H9 (cell line): ENCODE data around the gene TBC1D20. TPM values are rescaled to one million over a fixed set of nuclear protein-coding genes. Genes with fewer than 3 reads are reported as not detected.

Experiments
- DNase-seq: peaks from one replicate; pipeline ENCODE4 v3.0.0-alpha.2; 2017
- H2AFZ ChIP-seq: one replicate; pipeline ENCODE4 v1.6.1; 2013; ENCODE audit warnings: mild to moderate bottlenecking, low read length, control low read depth, moderate library complexity
- H2AK5ac ChIP-seq: 2 replicates; pipeline ENCODE4 v1.6.1; 2013; ENCODE audit warnings: low read length, control low read depth, mixed read lengths; ENCODE audit not compliant: insufficient read length
- H2BK120ac ChIP-seq: one replicate; pipeline ENCODE4 v1.6.1; 2013; ENCODE audit warnings: low read depth, mild to moderate bottlenecking, low read length, control low read depth, inconsistent platforms; ENCODE audit not compliant: poor library complexity, severe bottlenecking
- H2BK12ac ChIP-seq: 2 replicates; pipeline ENCODE4 v1.6.1; 2013; ENCODE audit warnings: low read length, control low read depth, mixed read lengths, low read depth; ENCODE audit not compliant: insufficient read length
- H2BK15ac ChIP-seq: 2 replicates; pipeline ENCODE4 v1.6.1; 2013; ENCODE audit warnings: low read depth, low read length, control low read depth
- H2BK20ac ChIP-seq: one replicate; pipeline ENCODE4 v1.6.1; 2013; ENCODE audit warnings: low read depth, mild to moderate bottlenecking, low read length, control low read depth, inconsistent platforms; ENCODE audit not compliant: poor library complexity, severe bottlenecking
- H2BK5ac ChIP-seq: 2 replicates; pipeline ENCODE4 v1.6.1; 2013; ENCODE audit warnings: low read length, control low read depth, mixed read lengths; ENCODE audit not compliant: insufficient read length
- H3K14ac ChIP-seq: 2 replicates; pipeline ENCODE4 v1.6.1; 2013; ENCODE audit warnings: low read length, control low read depth; ENCODE audit not compliant: insufficient read depth
- H3K18ac ChIP-seq: 2 replicates; pipeline ENCODE4 v1.6.1; 2013; ENCODE audit warnings: low read depth, mild to moderate bottlenecking, mixed read lengths, low read length, control low read depth; ENCODE audit not compliant: insufficient read length
- H3K23ac ChIP-seq: 2 replicates; pipeline ENCODE4 v1.6.1; 2013; ENCODE audit warnings: low read length, control low read depth, mixed read lengths, low read depth; ENCODE audit not compliant: insufficient read length
- H3K23me2 ChIP-seq: 2 replicates; pipeline ENCODE4 v1.6.1; 2013; ENCODE audit warnings: low read depth, mild to moderate bottlenecking, mixed read lengths, low read length, control low read depth; ENCODE audit not compliant: insufficient read length, poor library complexity, severe bottlenecking
- H3K27ac ChIP-seq: 2 replicates; pipeline ENCODE4 v1.5.1; 2013; ENCODE audit warnings: low read length, control low read depth, mixed read lengths, low read depth; ENCODE audit not compliant: insufficient read length
- H3K27me3 ChIP-seq: 2 replicates; pipeline ENCODE4 v1.6.1; 2013; ENCODE audit warnings: low read length, control low read depth, inconsistent platforms; ENCODE audit not compliant: insufficient read depth
- H3K4ac ChIP-seq: 2 replicates; pipeline ENCODE4 v1.6.1; 2013; ENCODE audit warnings: low read depth, mild to moderate bottlenecking, control low read depth, inconsistent platforms, low read length, moderate library complexity
- H3K4me1 ChIP-seq: 2 replicates; pipeline ENCODE4 v1.6.1; 2013; ENCODE audit warnings: low read length, control low read depth, inconsistent platforms; ENCODE audit not compliant: insufficient read depth
- H3K4me2 ChIP-seq: 2 replicates; pipeline ENCODE4 v1.6.1; 2013; ENCODE audit warnings: low read length, control low read depth, mixed read lengths; ENCODE audit not compliant: insufficient read length, insufficient read depth
- H3K56ac ChIP-seq: 2 replicates; pipeline ENCODE4 v1.6.1; 2013; ENCODE audit warnings: low read depth, mild to moderate bottlenecking, mixed read lengths, low read length, control low read depth; ENCODE audit not compliant: insufficient read length
- H3K79me1 ChIP-seq: 2 replicates; pipeline ENCODE4 v1.6.1; 2013; ENCODE audit warnings: low read depth, mild to moderate bottlenecking, moderate library complexity, low read length, control low read depth, inconsistent platforms; ENCODE audit not compliant: insufficient read depth, poor library complexity, severe bottlenecking
- H3K79me2 ChIP-seq: 2 replicates; pipeline ENCODE4 v1.6.1; 2013; ENCODE audit warnings: low read length, control low read depth, inconsistent platforms; ENCODE audit not compliant: insufficient read depth
- H3K9ac ChIP-seq: 2 replicates; pipeline ENCODE4 v1.6.1; 2013; ENCODE audit warnings: low read length, control low read depth, mixed read lengths; ENCODE audit not compliant: insufficient read length; ENCODE audit errors: extremely low read depth
- H3K9me3 ChIP-seq: one replicate; pipeline ENCODE4 v1.6.1; 2013; ENCODE audit warnings: low read depth, low read length, inconsistent platforms; ENCODE audit not compliant: control insufficient read depth
- H3T11ph ChIP-seq: one replicate; pipeline ENCODE4 v1.6.1; 2013; ENCODE audit warnings: mild to moderate bottlenecking, low read length, control low read depth, inconsistent platforms
- H4K20me1 ChIP-seq: one replicate; pipeline ENCODE4 v1.6.1; 2013; ENCODE audit not compliant: control insufficient read depth, insufficient read length, insufficient read depth
- H4K5ac ChIP-seq: 2 replicates; pipeline ENCODE4 v1.6.1; 2013; ENCODE audit warnings: low read depth, mild to moderate bottlenecking, mixed read lengths, low read length, control low read depth; ENCODE audit not compliant: insufficient read length
- H4K8ac ChIP-seq: replicated peaks from 2 replicates; pipeline ENCODE4 v1.6.1; 2013; ENCODE audit warnings: low read length, control low read depth, mixed read lengths, low read depth; ENCODE audit not compliant: insufficient read length
- H4K91ac ChIP-seq: 2 replicates; pipeline ENCODE4 v1.6.1; 2013; ENCODE audit warnings: low read depth, mild to moderate bottlenecking, moderate library complexity, mixed read lengths, low read length, control low read depth; ENCODE audit not compliant: insufficient read length
- H3K27ac Mint-ChIP-seq, 3 experiments: 2 replicates in 2 of 3; 3 replicates in 1 of 3; pipeline ENCODE4 v1.8.0; 2020 to 2021; ENCODE audit warnings: mixed read lengths in 3 of 3, mild to moderate bottlenecking in 1 of 3, moderate library complexity in 1 of 3
- H3K27me3 Mint-ChIP-seq: 2 replicates; pipeline ENCODE4 v1.8.0; 2021; ENCODE audit warnings: low read depth, mild to moderate bottlenecking, moderate library complexity, mixed read lengths
- H3K36me3 Mint-ChIP-seq, 3 experiments: 2 replicates in 2 of 3; 3 replicates in 1 of 3; pipeline ENCODE4 v1.8.0; 2020 to 2021; ENCODE audit warnings: low read depth in 3 of 3, mixed read lengths in 3 of 3; ENCODE audit not compliant: insufficient read depth in 1 of 3
- H3K4me1 Mint-ChIP-seq, 2 experiments: 2 replicates each; pipeline ENCODE4 v1.8.0; 2020; ENCODE audit warnings: mixed read lengths in 2 of 2
- H3K4me3 Mint-ChIP-seq, 2 experiments: 2 replicates in 1 of 2; 3 replicates in 1 of 2; pipeline ENCODE4 v1.8.0; 2020 to 2021; ENCODE audit warnings: mild to moderate bottlenecking in 2 of 2, mixed read lengths in 2 of 2, moderate library complexity in 1 of 2
- H3K9me3 Mint-ChIP-seq, 2 experiments: 2 replicates in 1 of 2; 3 replicates in 1 of 2; pipeline ENCODE4 v1.8.0; 2020; ENCODE audit warnings: mild to moderate bottlenecking in 2 of 2, mixed read lengths in 2 of 2, moderate library complexity in 1 of 2
- CTCF ChIP-seq: fragments of 200-600 bp; sonication (generic); conservative IDR thresholded peaks from 3 replicates; pipeline ENCODE4 v1.8.0; 2021; ENCODE audit warnings: antibody characterized with exemption, mild to moderate bottlenecking
- WGBS: extraction: QIAGEN DNeasy Blood & Tissue Kit; methylation state at CpG from one replicate; pipeline ENCODE4 v1.1.7; 2013; ENCODE audit warnings: missing lambda C conversion rate, low lambda C conversion rate, mixed read lengths; ENCODE audit not compliant: insufficient read length; ENCODE audit errors: extremely low coverage; 5-methylcytosine and 5-hydroxymethylcytosine counted together
- total RNA-seq: library from RNA; stranded (reverse); gene quantifications from 2 replicates; pipeline ENCODE4 v1.2.1, GENCODE V29; 2021

Gene TBC1D20
- total RNA-seq, 1 experiment from 2014 or later, result 17.9 TPM

- H2BK20ac ChIP-seq, result no peak overlapping the region
- no peak overlapping the region for H4K91ac ChIP-seq
- H2BK120ac ChIP-seq, result no peak overlapping the region
- Mint-ChIP-seq H3K4me1 (no peaks in the 10 kb centered on the region), H3K27me3 (peaks cover 2% of the 10 kb centered on the region; the same call in 1 of the 2 replicates), H3K27ac (no peak overlapping the region), H3K36me3 (peaks cover 39 to 63% (median 55%) of the 10 kb centered on the region in 3 experiments), H3K9me3 (peaks cover 0 to 7% of the 10 kb centered on the region in 2 experiments; a peak in 3 of 5 replicates), H3K4me3 (no peak overlapping the region)
- no peaks in the 10 kb centered on the region for H3K4me1 ChIP-seq
- H3K56ac ChIP-seq, result no peak overlapping the region
- no peak overlapping the region for H3K27ac ChIP-seq
- H2BK5ac ChIP-seq, result no peak overlapping the region
- no peaks in the 10 kb centered on the region for H3K79me2 ChIP-seq
- no peak overlapping the region for H3T11ph ChIP-seq
- H2BK12ac ChIP-seq, result no peak overlapping the region
- no CpG with 5 or more reads among the region's 49 CpGs for WGBS
- H2AFZ ChIP-seq, result no peak overlapping the region
- no peak overlapping the region for H4K8ac ChIP-seq
- no peaks in the 10 kb centered on the region for H3K9me3 ChIP-seq
- no peaks in the 10 kb centered on the region for H4K20me1 ChIP-seq
- H3K18ac ChIP-seq, result no peak overlapping the region
- no peak overlapping the region for H3K23ac ChIP-seq
- H3K4ac ChIP-seq, result no peak overlapping the region
- H3K79me1 ChIP-seq, result no peaks in the 10 kb centered on the region
- TF ChIP-seq CTCF, result no peak
- H2AK5ac ChIP-seq, result no peak overlapping the region
- no peaks in the 10 kb centered on the region for H3K23me2 ChIP-seq
- H3K27me3 ChIP-seq, result no peaks in the 10 kb centered on the region
- DNase-seq, result peak; percentile 49
- H3K14ac ChIP-seq, result no peak overlapping the region
- no peak overlapping the region for H4K5ac ChIP-seq
- H3K4me2 ChIP-seq, result no peak overlapping the region
- H3K9ac ChIP-seq, result no peak overlapping the region
- H2BK15ac ChIP-seq, result 0 out of 2 replicates have a peak overlapping the region, but pooled peaks have one; percentile 37
Measured at GRCh38 chr20:420721-421574, 41.4 kb downstream of the TBC1D20 start.
